Mesodermal cell (in vitro differentiated cells): ENCODE measurements around the gene ARRB1.

Experiments
- H3K27ac ChIP-seq: 2 replicates; pipeline ENCODE4 v1.7.0; 2013; ENCODE audit warnings: mild to moderate bottlenecking, low read depth, low read length, moderate library complexity; ENCODE audit not compliant: severe bottlenecking
- H3K36me3 ChIP-seq: 2 replicates; pipeline ENCODE4 v1.7.1; 2013; ENCODE audit warnings: mild to moderate bottlenecking, low read length, moderate library complexity; ENCODE audit not compliant: control insufficient read depth, insufficient read depth
- H3K4me1 ChIP-seq: one replicate; pipeline ENCODE4 v1.7.1; 2013; ENCODE audit warnings: mild to moderate bottlenecking, low read length; ENCODE audit not compliant: insufficient read depth, control insufficient read depth, poor library complexity, severe bottlenecking
- H3K4me3 ChIP-seq: 2 replicates; pipeline ENCODE4 v1.7.0; 2013; ENCODE audit warnings: low read length, control low read depth, mild to moderate bottlenecking; ENCODE audit not compliant: insufficient read depth, poor library complexity, severe bottlenecking; ENCODE audit errors: extremely low read depth
- H3K9me3 ChIP-seq: 2 replicates; pipeline ENCODE4 v1.7.1; 2013; ENCODE audit warnings: mild to moderate bottlenecking, low read length, moderate library complexity; ENCODE audit not compliant: control insufficient read depth
- WGBS, 2 experiments: methylation state at CpG; one replicate each; pipeline ENCODE4 v1.1.5; 2013; ENCODE audit warnings: missing lambda C conversion rate in 2 of 2; ENCODE audit not compliant: insufficient coverage in 2 of 2; 5-methylcytosine and 5-hydroxymethylcytosine counted together

ARRB1 gene

DNA sequence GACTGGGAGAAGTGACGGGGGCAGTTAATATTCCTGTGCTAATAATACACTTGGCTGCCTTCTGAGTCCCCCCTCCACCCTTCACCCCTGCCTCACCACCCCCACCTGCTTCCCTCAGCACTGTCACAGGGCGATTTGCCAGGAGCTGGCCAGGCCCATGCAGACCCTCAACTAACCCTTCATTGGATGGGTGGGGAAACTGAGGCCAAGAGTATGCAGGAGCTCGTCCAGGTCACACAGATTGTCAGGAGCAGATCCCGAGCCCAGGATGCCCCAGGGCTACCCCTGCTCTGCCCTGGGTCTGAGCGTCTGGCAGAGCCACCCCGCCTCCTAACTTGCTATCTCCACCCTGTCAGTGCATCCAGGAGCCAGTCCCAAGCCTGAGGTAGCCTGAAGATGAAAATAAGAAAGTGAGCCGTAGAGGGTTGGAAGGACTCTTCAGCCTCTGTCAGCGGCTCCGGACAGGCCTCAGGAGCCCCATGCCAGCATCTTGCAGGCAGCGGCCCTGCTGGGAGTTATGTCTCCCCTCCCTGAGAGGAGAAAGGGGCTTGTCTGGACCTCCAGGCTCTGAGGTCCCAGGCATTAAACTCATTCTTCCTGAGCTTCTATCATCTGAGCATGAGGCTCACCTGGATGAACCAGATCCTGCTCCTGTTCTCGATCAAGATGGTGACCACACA lies 104.7 kb downstream of the ARRB1 start:
- 94 to 95% methylated on average over 7 of the region's 11 CpGs for WGBS, 2 experiments
- Histone ChIP-seq H3K36me3 (no peaks in the 10 kb centered on the region), H3K4me1 (peaks cover 2% of the 10 kb centered on the region), H3K4me3 (no peak overlapping the region), H3K27ac (no peak overlapping the region), H3K9me3 (no peaks in the 10 kb centered on the region)

DNA sequence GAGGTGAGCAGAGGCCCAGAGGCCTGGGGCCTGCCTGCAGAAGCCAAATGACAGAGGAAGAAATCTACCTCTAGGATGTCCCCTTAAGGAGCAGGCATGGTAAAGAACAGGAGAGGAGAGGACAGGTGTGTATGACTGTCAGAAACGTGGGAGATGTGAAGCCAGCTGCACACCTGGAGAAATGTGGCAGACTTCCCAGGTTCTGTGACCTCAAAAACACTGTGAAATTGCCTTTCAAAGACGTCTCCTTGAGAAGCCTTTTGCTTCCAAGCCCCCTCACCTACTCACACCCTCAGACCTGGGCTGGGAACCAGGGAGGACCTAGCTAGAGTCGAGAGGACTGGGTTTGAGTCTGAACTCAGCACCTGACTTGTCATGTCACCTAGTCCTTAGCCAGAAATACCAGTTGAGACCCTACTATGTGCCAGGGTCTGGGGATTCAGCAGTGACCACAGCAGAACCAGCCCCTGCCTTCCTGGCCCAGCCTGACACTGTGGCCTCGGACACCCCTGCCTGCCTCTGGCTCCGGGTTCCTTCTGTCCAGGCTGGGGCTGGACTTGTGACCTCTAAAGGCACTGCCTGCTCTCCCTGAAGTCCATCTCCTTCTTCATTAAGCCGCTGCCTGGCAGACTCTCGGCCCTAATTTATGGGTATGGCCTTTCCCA lies 105.3 kb downstream of the ARRB1 start:
- no peaks in the 10 kb centered on the region for H3K9me3 ChIP-seq
- H3K36me3 ChIP-seq: no peaks in the 10 kb centered on the region
- H3K4me3 ChIP-seq: no peak overlapping the region
- 88 to 92% methylated on average over 6 to 7 of the region's 7 CpGs for WGBS, 2 experiments
- H3K27ac ChIP-seq: no peak overlapping the region
- H3K4me1 ChIP-seq: peaks cover 2% of the 10 kb centered on the region

DNA sequence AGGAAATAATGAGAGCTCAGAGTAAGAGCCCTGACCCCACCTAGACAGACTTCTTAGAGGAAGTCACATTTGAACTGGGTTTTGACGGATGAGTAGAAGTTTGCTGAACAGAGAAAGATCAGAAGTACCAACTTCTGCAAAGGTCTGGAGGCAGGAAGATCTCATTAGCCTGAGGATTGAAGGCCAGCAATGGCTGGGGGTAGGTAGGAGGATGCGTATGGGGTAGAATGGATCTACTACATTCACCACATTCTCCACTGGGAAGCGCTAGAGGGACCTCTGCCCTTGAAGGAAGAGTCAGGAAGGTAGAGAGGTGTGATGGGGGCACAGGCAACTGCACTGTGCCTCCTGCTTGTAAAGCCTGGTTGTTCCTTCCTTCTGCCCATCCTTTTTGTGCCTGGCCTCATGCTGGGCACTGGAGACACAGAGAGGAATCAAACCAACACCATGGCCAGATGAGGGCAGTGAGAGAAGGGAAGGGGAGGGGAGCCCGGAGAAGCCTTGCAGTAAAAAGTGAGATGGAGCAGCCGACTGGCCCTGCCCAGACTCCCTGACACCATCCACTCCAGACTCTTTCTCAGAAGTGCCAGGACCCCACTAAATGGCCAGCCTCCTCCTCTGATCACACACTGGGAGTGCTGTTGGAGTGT lies 106.0 kb downstream of the ARRB1 start:
- WGBS, 2 experiments: 72% methylated on average over 2 of the region's 5 CpGs; no CpG with 5 or more reads in 1 of the 2 experiments
- peaks cover 2% of the 10 kb centered on the region for H3K4me1 ChIP-seq
- H3K36me3 ChIP-seq: no peaks in the 10 kb centered on the region
- H3K9me3 ChIP-seq: no peaks in the 10 kb centered on the region
- no peak overlapping the region for H3K4me3 ChIP-seq
- H3K27ac ChIP-seq: no peak overlapping the region

DNA sequence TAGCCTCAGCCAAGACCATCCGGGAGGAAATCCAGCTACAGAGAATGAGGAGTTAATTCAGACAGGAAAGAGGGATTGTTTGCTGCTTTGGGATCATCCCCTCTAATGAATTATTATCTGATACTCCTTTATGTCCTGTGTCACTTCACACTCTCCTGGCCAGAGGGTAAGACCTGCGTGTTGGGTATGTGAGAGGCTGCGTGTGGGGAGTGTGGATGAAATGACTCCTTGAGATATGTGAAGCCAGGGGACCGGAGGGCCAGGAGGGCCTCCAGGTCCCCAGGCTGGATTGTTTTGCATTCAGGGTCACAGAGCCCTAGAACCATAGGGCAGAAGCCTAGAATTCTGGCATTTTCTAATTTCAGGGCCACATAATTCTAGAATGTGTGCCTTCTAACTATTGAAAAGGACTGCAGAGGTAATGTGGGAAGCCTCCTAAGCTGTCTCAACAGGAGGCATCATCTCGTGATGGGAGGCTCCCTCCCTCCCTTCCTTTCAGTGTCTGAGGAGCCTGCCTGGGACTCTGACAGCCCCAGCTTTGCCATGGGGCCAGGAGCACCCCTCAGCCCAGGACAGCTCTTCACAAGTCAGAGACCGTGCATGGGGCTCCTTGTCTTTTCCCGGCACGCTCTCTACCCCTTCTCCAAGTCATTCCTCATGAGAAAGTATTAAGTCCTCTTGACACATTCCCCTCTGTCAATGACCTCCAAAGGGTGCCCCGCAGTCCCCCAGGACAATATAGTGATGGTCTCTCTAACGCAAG lies 107.2 kb downstream of the ARRB1 start:
- Histone ChIP-seq H3K4me3 (no peak overlapping the region), H3K4me1 (peaks cover 6% of the 10 kb centered on the region), H3K36me3 (no peaks in the 10 kb centered on the region), H3K9me3 (no peaks in the 10 kb centered on the region), H3K27ac (no peak overlapping the region)
- 78 to 90% methylated on average over 6 to 7 of the region's 10 CpGs for WGBS, 2 experiments

DNA sequence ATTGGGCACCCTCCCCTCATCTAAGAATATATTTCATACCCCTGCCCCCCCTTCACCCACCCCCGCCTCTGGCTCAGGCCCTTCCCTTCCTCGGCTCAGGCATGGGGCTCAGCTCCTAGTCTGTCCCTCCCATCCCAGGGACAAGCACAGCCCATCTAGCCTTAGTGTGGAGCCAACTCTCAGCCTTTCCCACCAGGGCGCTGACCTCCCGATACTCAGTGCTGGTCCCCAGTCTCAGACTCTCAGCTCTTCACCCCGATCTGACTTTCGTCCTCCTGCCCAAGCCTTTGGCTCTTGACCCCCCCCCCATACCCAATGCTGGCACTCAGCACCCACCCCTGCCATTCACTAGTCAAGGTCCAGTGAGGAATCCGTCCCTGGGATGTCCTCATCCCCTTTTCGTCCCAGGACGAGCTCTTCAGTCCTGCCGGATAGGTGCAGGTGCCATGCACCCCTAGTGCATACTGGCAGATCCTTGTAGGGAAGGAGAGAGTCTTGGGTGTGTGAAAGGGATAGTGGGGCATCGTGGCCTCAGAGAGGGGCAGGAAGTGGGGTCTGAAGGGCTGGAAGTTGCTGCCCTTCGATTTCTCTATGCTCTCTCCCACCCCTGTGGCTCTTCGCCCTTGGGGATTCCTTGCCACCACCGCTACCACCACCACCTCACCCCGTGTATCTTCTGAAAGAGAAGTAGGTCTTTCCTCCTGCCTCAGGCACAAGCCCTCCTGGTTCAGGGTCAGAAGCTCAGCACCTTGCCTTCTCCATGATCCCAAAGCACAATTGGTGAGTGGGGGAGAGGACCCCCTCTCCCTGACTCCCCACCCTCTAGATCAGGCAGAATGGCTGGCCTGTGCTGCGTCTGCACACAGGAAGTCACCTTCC lies 108.5 kb downstream of the ARRB1 start:
- H3K36me3 ChIP-seq: no peaks in the 10 kb centered on the region
- no peak overlapping the region for H3K4me3 ChIP-seq
- H3K27ac ChIP-seq: no peak overlapping the region
- WGBS, 2 experiments: 83 to 97% methylated on average over 8 to 12 of the region's 16 CpGs
- H3K9me3 ChIP-seq: no peaks in the 10 kb centered on the region
- peaks cover 3% of the 10 kb centered on the region for H3K4me1 ChIP-seq

- Histone ChIP-seq H3K36me3 (no peaks in the 10 kb centered on the region), H3K9me3 (no peaks in the 10 kb centered on the region), H3K27ac (no peak overlapping the region), H3K4me1 (peaks cover 3% of the 10 kb centered on the region), H3K4me3 (peak overlapping the region; percentile 40)
- WGBS, 2 experiments: 6 to 14% methylated on average over 31 to 69 of the region's 72 CpGs
These were observed 109.4 kb downstream of the ARRB1 start for GRCh38 chr11:75241906-75242644.

- no peaks in the 10 kb centered on the region for H3K36me3 ChIP-seq
- 0 to 1% methylated on average over 122 to 123 of the region's 140 CpGs for WGBS, 2 experiments
- H3K4me3 ChIP-seq: peak overlapping the region; percentile 40
- H3K4me1 ChIP-seq: peaks cover 3% of the 10 kb centered on the region
- no peaks in the 10 kb centered on the region for H3K9me3 ChIP-seq
- no peak overlapping the region for H3K27ac ChIP-seq
These were observed 110.2 kb downstream of the ARRB1 start for GRCh38 chr11:75241036-75241905.

- Histone ChIP-seq H3K4me3 (peak within 1 kb of the TSS; percentile 40), H3K9me3 (no peaks in the 10 kb centered on the region), H3K4me1 (peaks cover 9% of the 10 kb centered on the region), H3K36me3 (no peaks in the 10 kb centered on the region), H3K27ac (no peak within 1 kb of the TSS)
- 0 to 3% methylated on average over 22 to 26 of the region's 58 CpGs for WGBS, 2 experiments
These were observed 111.0 kb downstream of the ARRB1 start, which contains the start of gene TPBGL for GRCh38 chr11:75240311-75241035. Gene TPBGL (plus strand): TSS chr11:75240774. CDS start chr11:75241050, 276 bp downstream.
